MCF 10A (cell line): ENCODE data around the gene CLIP3. TPM values are rescaled to one million over a fixed set of nuclear protein-coding genes. Genes with fewer than 3 reads are reported as not detected.

Source experiments
- BruUV-seq: library from RNA; stranded (reverse); fragments of 400-500 nt; replicated peaks from 2 replicates; lab custom pipeline; 2021; lab: Mats Ljungman, UMichigan
- CTCF ChIA-PET: fragments of 300-600 bp; sonication (Branson Sonifier 250); formaldehyde crosslinking; extraction: SDS; loops from one replicate; lab custom pipeline; 2021; ENCODE audit warnings: antibody characterized with exemption, inconsistent platforms; lab: Yijun Ruan, JAX
- POLR2A ChIA-PET: fragments of 300-600, 350-650 bp; sonication (Branson Sonifier 250); formaldehyde crosslinking; extraction: SDS; loops from one replicate; lab custom pipeline; 2020; ENCODE audit warnings: antibody characterized with exemption, inconsistent platforms; lab: Yijun Ruan, JAX
- DNase-seq: peaks from one replicate; pipeline ENCODE4 v3.0.0-alpha.2; 2018; ENCODE audit not compliant: unreplicated experiment
- H3K27ac Mint-ChIP-seq: one replicate; pipeline ENCODE4 v1.8.0; 2022; ENCODE audit warnings: mild to moderate bottlenecking, low read depth, mixed read lengths; ENCODE audit not compliant: unreplicated experiment
- H3K27me3 Mint-ChIP-seq: one replicate; pipeline ENCODE4 v1.8.0; 2022; ENCODE audit warnings: mixed read lengths; ENCODE audit not compliant: insufficient read depth, unreplicated experiment
- H3K36me3 Mint-ChIP-seq: one replicate; pipeline ENCODE4 v1.8.0; 2022; ENCODE audit warnings: mild to moderate bottlenecking, moderate library complexity, mixed read lengths; ENCODE audit not compliant: insufficient read depth, unreplicated experiment
- H3K4me1 Mint-ChIP-seq: one replicate; pipeline ENCODE4 v1.8.0; 2022; ENCODE audit warnings: mixed read lengths; ENCODE audit not compliant: insufficient read depth, unreplicated experiment
- H3K4me3 Mint-ChIP-seq: one replicate; pipeline ENCODE4 v1.8.0; 2022; ENCODE audit warnings: mild to moderate bottlenecking, moderate library complexity, mixed read lengths; ENCODE audit not compliant: unreplicated experiment
- H3K9me3 Mint-ChIP-seq: one replicate; pipeline ENCODE4 v1.8.0; 2022; ENCODE audit warnings: mixed read lengths; ENCODE audit not compliant: unreplicated experiment
- intact Hi-C: fragments of 100-400 bp; cut with micrococcal nuclease; formaldehyde crosslinking; loops from 2 replicates; pipeline ENCODE4 v1.14.1; 2022
- total RNA-seq: library from RNA; stranded (reverse); gene quantifications from 2 replicates; pipeline ENCODE4 v1.2.3, GENCODE V29; 2022
- TF ChIP-seq, protein P1 (sequence below): fragments of 200-600 bp; IDR thresholded peaks from one replicate; pipeline ENCODE4 v1.8.0; 2022; ENCODE audit warnings: antibody characterized with exemption, mild to moderate bottlenecking; ENCODE audit not compliant: unreplicated experiment

The CLIP3 gene
- total RNA-seq, 1 experiment from 2014 or later: 1.2 TPM

DNA sequence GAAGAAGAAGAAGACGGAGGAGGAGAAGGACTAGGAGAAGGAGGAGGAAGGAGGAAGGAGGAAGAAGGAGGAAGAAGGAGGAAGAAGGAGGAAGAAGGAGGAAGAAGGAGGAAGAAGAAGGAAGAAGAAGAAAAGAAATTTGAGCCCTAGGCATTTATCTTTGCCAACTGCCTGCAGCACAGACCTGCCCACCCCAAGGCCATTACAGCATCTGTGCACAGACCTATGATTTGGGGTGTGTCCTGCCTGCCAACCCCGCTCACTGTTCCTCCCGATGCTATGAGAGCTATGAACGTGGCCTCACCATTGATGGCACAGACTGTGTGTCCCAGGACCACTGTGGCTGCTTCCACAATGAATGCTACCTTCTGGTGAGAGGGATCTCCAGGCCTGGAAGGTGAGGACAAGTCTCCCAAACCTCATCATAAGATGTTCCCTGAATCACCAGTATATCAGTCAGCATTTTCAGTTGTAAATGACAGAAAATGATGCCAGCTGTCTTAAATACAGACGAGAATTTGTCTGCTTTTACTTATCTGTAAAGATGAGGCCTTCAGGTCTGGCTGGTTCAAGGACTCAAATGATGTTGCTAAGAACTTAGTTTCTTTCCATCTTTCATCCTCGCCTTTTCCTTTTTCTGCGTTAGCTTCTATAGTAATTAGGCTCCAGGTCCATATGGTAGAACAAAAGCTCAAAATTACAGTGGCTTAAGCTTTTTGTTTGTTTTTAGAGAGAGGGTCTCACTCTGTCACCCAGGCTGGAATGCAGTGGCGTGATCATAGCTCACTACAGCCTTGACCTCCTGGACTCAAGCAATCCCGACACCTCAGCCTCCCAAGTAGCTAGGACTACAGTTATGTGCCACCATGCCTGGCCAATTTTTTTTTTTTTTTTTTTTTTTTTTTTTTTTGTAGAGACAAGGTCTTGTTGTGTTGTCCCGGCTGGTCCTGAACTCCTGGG lies 41.6 kb downstream of the CLIP3 start:
- TF ChIP-seq, protein P1, sequence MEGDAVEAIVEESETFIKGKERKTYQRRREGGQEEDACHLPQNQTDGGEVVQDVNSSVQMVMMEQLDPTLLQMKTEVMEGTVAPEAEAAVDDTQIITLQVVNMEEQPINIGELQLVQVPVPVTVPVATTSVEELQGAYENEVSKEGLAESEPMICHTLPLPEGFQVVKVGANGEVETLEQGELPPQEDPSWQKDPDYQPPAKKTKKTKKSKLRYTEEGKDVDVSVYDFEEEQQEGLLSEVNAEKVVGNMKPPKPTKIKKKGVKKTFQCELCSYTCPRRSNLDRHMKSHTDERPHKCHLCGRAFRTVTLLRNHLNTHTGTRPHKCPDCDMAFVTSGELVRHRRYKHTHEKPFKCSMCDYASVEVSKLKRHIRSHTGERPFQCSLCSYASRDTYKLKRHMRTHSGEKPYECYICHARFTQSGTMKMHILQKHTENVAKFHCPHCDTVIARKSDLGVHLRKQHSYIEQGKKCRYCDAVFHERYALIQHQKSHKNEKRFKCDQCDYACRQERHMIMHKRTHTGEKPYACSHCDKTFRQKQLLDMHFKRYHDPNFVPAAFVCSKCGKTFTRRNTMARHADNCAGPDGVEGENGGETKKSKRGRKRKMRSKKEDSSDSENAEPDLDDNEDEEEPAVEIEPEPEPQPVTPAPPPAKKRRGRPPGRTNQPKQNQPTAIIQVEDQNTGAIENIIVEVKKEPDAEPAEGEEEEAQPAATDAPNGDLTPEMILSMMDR: no peak
- POLR2A ChIA-PET: no interaction called here
- peaks cover 7% of the 10 kb centered on the region for H3K9me3 Mint-ChIP-seq
- peaks cover 7% of the 10 kb centered on the region for H3K4me1 Mint-ChIP-seq
- no peak overlapping the region for H3K27ac Mint-ChIP-seq
- BruUV-seq: no TSS peak
- CTCF ChIA-PET: interaction anchor here (0.6 kb wide), 1 partner anchor 206 kb away, joined by 3 read pairs; no protein-coding TSS in a partner anchor
- no peak overlapping the region for H3K4me3 Mint-ChIP-seq
- intact Hi-C loops: no loop called here
- H3K36me3 Mint-ChIP-seq: peaks cover 12% of the 10 kb centered on the region
- DNase-seq: no peak
- peaks cover 13% of the 10 kb centered on the region for H3K27me3 Mint-ChIP-seq

DNA sequence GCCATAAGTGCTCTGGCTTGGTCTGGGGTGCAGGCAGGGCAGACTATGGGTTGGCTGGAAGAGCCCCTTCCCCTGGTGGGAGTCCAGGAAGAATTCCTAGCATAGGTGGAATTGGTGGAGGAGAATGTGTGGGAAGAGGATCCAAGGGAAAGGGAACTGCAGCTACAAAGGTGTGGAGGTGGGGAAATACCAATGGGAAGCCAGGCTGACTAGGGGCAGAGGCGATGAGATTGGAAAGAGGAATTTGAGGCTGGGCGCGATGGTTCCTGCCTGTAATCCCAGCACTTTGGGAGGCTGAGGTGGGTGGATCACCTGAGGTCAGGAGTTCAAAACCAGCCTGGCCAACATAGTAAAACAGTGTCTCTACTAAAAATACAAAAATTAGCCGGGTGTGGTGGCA lies 42.5 kb downstream of the CLIP3 start:
- Mint-ChIP-seq H3K27me3 (peaks cover 22% of the 10 kb centered on the region), H3K4me3 (no peak overlapping the region), H3K27ac (no peak overlapping the region), H3K36me3 (peaks cover 5% of the 10 kb centered on the region), H3K4me1 (peaks cover 5% of the 10 kb centered on the region), H3K9me3 (peaks cover 7% of the 10 kb centered on the region)
- no peak for DNase-seq
- TF ChIP-seq, protein P1: no peak
- intact Hi-C loops: no loop called here
- ChIA-PET CTCF (no interaction called here), POLR2A (no interaction called here)
- no TSS peak for BruUV-seq

DNA sequence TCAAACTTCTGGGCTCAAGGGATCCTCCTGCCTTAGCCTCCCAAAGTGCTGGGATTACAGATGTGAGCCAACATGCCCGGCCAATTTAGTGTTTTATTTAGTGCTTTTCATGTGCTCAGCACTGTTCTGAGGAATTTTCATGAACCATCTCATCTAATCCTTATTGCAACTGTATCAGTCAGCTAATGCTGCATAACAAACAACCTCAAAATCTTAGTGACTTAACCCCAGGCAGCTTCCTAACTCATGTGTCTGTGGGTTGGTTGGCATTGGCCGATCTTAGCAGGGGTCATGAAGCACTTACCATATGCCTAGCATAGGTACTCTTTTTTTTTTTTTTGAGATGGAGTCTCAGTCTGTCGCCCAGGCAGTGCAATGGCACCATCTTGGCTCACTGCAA lies 43.8 kb downstream of the CLIP3 start:
- POLR2A ChIA-PET: interaction anchor here (0.6 kb wide), 1 partner anchor 656 kb away, joined by 3 read pairs; no protein-coding TSS in a partner anchor
- Mint-ChIP-seq H3K4me1 (no peaks in the 10 kb centered on the region), H3K9me3 (peaks cover 7% of the 10 kb centered on the region), H3K4me3 (no peak overlapping the region), H3K27me3 (peaks cover 35% of the 10 kb centered on the region), H3K36me3 (no peaks in the 10 kb centered on the region), H3K27ac (no peak overlapping the region)
- CTCF ChIA-PET: no interaction called here
- intact Hi-C loops: no loop called here
- DNase-seq: no peak
- TF ChIP-seq, protein P1: no peak
- BruUV-seq: no TSS peak

DNA sequence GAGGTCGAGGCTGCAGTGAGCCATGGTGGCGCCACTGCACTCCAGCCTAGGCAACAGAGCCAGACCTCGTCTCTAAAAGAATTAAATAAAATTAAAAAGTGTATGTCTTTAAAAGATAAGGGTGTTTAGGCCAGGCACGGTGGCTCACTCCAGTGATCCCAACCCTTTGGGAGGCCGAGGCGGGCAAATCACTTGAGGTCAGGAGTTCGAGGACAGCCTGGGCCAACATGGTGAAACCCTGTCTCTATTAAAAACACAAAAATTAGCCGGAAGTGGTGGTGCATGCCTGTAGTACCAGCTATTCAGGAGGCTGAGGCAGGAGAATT lies 45.1 kb downstream of the CLIP3 start:
- peaks cover 48% of the 10 kb centered on the region for H3K27me3 Mint-ChIP-seq
- H3K4me3 Mint-ChIP-seq: no peak overlapping the region
- no peaks in the 10 kb centered on the region for H3K4me1 Mint-ChIP-seq
- no peak for DNase-seq
- BruUV-seq: no TSS peak
- ChIA-PET CTCF (interaction anchor here (0.6 to 0.7 kb wide), 2 partner anchors 31 to 49 kb away, joined by 3 read pairs; no protein-coding TSS in a partner anchor), POLR2A (no interaction called here)
- peaks cover 7% of the 10 kb centered on the region for H3K9me3 Mint-ChIP-seq
- H3K27ac Mint-ChIP-seq: no peak overlapping the region
- no peaks in the 10 kb centered on the region for H3K36me3 Mint-ChIP-seq
- TF ChIP-seq, protein P1: no peak
- intact Hi-C loops: no loop called here
